ENCODE measurements around the gene IGFL1.

GRCh38 chr19:46221152-46221551 is 8.4 kb upstream of the IGFL1 start:
- TF ChIP-seq SIN3A (IDR thresholded peaks at IDR 0.05; ENCODE audit: borderline replicate concordance, insufficient read depth, low read length) (no peak), TAF1 (IDR thresholded peaks at IDR 0.05; ENCODE audit: borderline replicate concordance, insufficient read depth, low read length) (no peak), POLR2AphosphoS5 (IDR thresholded peaks at IDR 0.05; ENCODE audit: low read depth, low read length) (no peak), REST (IDR thresholded peaks at IDR 0.05; ENCODE audit: insufficient read depth in 1 of 2, low read depth in 2 of 2, low read length in 2 of 2) (no peak)

Data from PFSK-1 (cell line).